Measurements from ENCODE around the gene DLG2.

The DLG2 gene

DNA sequence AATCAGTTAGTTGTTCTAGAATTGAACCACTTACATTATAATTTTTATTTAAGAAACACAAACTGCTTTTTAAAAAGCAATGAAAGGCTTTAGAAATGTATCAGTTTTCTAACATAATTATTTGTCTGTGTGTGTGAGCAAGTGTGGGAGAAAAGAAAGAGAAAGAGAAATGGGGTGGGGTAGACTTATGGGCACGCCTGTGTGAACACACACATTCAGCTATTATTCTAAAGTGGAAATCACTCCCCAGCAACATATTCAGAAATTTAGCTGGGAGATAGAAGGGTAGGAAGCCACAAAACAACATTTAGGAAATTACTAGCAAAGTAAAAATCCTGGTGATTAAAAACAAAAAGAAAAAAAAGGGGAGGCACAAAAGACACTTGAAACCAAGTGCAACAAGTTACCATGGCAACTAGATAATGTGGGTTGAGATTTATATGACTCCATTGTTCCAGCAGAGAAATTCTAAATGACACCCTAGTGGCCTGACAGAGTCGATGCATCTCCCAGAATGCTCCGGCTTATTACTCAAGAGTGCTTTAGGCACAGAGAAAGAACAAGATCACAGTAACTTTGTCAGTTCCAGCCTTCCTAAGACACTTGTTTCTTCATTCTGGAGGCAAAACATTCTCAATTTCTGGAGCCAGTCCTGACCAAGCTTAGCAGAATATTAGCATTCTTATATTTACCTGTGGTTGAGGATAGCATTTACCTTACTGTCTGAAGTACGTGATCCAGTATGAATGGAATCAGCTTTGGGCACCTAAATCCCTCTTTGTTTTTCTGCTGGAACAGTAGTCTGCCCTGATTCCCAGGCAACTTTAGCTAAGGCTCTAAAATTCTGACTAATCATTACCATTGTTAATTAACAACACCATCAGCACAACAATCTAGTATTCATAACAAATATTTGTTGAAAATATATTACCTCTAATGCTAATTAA is 444.4 kb downstream of the DLG2 start:
- no peak overlapping the region for H3K4me3 ChIP-seq (ENCODE audit: low read length)
- DNase-seq (ENCODE audit: low read depth) = peak; percentile 51
- TF ChIP-seq, protein P1, sequence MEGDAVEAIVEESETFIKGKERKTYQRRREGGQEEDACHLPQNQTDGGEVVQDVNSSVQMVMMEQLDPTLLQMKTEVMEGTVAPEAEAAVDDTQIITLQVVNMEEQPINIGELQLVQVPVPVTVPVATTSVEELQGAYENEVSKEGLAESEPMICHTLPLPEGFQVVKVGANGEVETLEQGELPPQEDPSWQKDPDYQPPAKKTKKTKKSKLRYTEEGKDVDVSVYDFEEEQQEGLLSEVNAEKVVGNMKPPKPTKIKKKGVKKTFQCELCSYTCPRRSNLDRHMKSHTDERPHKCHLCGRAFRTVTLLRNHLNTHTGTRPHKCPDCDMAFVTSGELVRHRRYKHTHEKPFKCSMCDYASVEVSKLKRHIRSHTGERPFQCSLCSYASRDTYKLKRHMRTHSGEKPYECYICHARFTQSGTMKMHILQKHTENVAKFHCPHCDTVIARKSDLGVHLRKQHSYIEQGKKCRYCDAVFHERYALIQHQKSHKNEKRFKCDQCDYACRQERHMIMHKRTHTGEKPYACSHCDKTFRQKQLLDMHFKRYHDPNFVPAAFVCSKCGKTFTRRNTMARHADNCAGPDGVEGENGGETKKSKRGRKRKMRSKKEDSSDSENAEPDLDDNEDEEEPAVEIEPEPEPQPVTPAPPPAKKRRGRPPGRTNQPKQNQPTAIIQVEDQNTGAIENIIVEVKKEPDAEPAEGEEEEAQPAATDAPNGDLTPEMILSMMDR (conservative IDR thresholded peaks at IDR 0.05; ENCODE audit: low read depth, low read length) = peak; percentile 63

DNA sequence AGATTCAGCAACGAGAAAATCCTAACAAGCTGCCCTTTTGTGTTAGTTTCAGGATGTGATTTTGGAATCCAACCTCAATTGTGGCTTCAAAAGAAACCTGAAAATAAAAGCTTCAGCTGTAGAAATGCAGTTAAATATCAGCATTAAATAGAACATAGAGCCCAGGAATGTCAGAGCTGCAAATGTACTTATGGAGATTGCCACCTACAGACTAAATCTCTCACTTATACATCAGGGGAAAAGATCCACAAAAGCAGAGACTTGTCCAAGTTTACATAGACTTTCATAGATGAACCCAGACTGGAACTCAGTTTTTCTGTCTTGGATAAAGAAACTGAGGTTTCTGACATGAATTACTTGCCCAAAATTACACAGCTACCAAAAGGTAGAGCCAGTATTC is 446.6 kb downstream of the DLG2 start:
- H3K4me3 ChIP-seq (ENCODE audit: low read length) = no peak overlapping the region
- TF ChIP-seq, protein P1 (conservative IDR thresholded peaks at IDR 0.05; ENCODE audit: low read depth, low read length) = no peak
- DNase-seq (ENCODE audit: low read depth) = no peak

DNA sequence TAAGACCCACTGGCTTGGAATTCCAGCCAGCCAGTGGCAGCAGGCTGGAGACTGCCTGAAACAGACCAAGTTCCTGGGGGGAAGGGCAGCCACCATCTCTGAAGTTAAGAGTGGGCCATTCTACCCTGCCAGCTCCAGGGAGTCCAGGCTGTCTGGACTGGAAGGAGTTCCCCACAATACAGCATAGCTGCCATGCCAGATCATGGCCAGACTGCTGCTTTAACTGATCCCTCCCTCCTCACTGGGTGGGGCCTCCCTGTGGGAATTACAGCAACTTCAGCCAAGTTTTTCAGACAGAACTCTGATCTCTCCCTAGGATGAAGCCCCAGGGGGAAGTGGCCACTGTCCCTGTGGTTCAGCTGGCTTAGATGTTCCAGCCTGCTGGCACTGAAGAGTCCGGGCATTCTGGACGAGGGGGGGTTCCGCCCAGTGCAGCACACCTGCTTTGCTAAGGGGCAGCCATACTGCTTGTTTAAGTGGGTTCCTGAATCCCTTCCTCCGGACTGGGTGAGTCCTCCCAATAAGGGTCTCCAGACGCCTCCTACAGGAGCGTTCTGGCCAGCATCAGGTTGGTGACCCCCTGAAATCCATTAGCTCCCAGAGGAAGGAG is 455.4 kb downstream of the DLG2 start:
- no peak for DNase-seq (ENCODE audit: low read depth)
- no peak overlapping the region for H3K4me3 ChIP-seq (ENCODE audit: low read length)

DNA sequence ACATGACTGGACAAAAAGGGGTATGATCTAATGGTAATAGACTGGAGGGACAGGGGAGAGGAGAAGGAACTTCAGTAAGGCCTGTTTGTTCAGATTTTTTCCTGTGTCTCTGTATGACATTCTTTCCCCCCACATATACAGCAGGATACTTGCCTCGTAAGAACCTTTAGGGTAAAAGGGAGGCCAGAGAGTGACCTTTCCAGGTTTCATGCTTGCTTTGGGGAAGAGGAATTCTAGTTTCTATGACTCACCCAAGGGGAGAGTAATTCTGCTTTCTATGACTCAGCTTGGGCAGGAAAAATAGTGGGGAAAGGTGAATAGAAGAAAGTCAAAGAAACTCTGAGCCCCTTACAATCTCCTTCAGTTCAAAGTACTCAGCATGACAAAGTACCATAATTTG is 457.0 kb downstream of the DLG2 start:
- H3K4me3 ChIP-seq (ENCODE audit: low read length) = no peak overlapping the region
- TF ChIP-seq, protein P1 (conservative IDR thresholded peaks at IDR 0.05; ENCODE audit: low read depth, low read length) = no peak
- DNase-seq (ENCODE audit: low read depth) = peak; percentile 43

More for the DNA sequence above, 455.4 kb downstream of the DLG2 start:
- TF ChIP-seq, protein P1 (conservative IDR thresholded peaks at IDR 0.05; ENCODE audit: low read depth, low read length) = no peak

DNA sequence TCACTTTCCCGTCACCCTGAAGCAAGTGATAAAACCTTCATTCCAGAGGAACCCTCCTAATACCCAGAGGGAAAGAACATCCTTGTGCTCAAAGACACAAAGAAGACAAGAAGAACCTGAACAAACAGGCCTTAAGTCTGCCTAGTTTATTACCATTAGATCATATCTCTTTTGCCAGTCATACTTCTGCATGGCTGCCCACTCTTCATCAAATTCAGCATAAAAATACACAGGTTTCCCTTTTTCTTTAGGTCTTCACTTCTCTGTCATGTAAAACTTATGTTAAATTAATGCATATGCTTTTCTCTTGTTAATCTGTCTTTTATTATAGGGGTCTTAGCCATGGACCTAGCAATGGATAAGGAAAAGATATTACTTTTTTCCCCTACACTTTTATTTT is 459.7 kb downstream of the DLG2 start:
- TF ChIP-seq, protein P1 (conservative IDR thresholded peaks at IDR 0.05; ENCODE audit: low read depth, low read length) = no peak
- no peak overlapping the region for H3K4me3 ChIP-seq (ENCODE audit: low read length)
- no peak for DNase-seq (ENCODE audit: low read depth)

DNA sequence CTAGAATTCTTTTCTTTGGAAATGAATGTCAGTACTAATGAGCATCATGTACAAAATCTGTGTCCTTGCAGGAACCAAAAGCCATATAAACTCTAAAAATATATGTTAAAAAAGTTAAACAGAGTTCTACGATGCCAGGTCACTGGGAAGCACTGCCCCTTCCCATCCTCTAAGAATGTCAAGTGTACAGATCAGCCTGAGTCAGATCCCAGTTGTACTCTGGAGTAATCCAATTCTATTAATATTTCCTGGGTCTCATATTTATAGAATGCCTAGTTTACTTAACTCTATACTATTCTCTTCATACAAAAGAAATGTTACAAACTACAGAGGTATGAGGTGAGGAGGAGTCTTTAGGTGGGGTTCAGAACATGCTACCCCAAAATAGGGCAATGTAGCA is 460.1 kb downstream of the DLG2 start:
- DNase-seq (ENCODE audit: low read depth) = no peak
- no peak overlapping the region for H3K4me3 ChIP-seq (ENCODE audit: low read length)
- TF ChIP-seq, protein P1 (conservative IDR thresholded peaks at IDR 0.05; ENCODE audit: low read depth, low read length) = no peak
